Measurements from ENCODE around the gene VAV3. TPM values are rescaled to one million over a fixed set of nuclear protein-coding genes. Genes with fewer than 3 reads are reported as not detected.
"Not testable (repeated sequence)": the region's sequence is repeated elsewhere in the genome, so short reads cannot be mapped to it uniquely, and the experiment has no call there.

The VAV3 gene
- total RNA-seq, 1 donor from 2014 or later, result 4.8 TPM

DNA sequence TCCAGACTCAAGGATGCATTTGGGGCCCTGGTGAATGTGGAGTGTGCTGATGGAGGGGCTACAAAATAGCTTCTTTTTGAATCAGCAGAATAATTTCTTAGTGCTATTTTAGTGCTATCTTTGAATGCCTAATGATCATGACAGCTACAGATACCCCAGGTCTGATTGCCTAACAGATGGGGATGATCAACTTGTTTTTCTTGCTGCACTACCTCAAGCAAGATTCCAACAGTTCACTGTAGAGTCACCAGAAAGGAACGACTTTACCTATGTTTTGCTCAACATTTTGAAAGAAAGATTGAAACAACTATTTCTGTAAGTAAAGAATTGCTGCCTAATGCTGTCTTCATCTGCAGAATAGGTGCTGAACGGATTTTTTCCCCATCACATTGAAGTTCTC is 42.6 kb upstream of the VAV3 start:
- TF ChIP-seq, protein P1, sequence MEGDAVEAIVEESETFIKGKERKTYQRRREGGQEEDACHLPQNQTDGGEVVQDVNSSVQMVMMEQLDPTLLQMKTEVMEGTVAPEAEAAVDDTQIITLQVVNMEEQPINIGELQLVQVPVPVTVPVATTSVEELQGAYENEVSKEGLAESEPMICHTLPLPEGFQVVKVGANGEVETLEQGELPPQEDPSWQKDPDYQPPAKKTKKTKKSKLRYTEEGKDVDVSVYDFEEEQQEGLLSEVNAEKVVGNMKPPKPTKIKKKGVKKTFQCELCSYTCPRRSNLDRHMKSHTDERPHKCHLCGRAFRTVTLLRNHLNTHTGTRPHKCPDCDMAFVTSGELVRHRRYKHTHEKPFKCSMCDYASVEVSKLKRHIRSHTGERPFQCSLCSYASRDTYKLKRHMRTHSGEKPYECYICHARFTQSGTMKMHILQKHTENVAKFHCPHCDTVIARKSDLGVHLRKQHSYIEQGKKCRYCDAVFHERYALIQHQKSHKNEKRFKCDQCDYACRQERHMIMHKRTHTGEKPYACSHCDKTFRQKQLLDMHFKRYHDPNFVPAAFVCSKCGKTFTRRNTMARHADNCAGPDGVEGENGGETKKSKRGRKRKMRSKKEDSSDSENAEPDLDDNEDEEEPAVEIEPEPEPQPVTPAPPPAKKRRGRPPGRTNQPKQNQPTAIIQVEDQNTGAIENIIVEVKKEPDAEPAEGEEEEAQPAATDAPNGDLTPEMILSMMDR (IDR thresholded peaks at IDR 0.05; ENCODE audit: insufficient read depth, low read length, poor library complexity, severe bottlenecking), result no peak
- no peaks in the 10 kb centered on the region for H3K36me3 ChIP-seq (ENCODE audit: control insufficient read depth, insufficient read depth, low read length)
- DNase-seq (ENCODE audit: low read depth), result no peak
- H3K27me3 ChIP-seq (ENCODE audit: control insufficient read depth, insufficient read depth, low read length), result no peaks in the 10 kb centered on the region
- no peak overlapping the region for H3K4me3 ChIP-seq (ENCODE audit: low read depth, low read length)

DNA sequence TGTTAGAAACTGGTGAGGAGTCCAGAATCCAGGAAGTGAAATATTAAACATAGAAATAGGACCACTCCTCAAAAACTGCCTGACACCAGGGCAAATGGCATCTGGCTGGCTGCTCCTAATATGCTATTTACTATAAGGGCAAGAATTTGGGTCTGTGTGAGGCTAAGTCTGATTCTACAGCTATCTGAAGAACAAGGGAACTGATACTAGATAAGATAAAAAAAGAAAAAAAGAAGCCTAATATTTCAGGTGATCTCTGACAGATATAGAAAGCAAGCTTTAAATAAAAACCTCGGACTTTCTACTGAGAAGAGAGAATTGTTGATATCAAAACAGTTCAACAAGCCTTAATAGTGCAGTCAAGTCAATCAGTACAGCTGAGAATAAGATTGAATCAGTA is 42.1 kb upstream of the VAV3 start:
- Histone ChIP-seq H3K36me3 (ENCODE audit: control insufficient read depth, insufficient read depth, low read length) (no peaks in the 10 kb centered on the region), H3K27me3 (ENCODE audit: control insufficient read depth, insufficient read depth, low read length) (no peaks in the 10 kb centered on the region), H3K4me3 (ENCODE audit: low read depth, low read length) (no peak overlapping the region)
- TF ChIP-seq, protein P1 (IDR thresholded peaks at IDR 0.05; ENCODE audit: insufficient read depth, low read length, poor library complexity, severe bottlenecking), result no peak
- no peak for DNase-seq (ENCODE audit: low read depth)

DNA sequence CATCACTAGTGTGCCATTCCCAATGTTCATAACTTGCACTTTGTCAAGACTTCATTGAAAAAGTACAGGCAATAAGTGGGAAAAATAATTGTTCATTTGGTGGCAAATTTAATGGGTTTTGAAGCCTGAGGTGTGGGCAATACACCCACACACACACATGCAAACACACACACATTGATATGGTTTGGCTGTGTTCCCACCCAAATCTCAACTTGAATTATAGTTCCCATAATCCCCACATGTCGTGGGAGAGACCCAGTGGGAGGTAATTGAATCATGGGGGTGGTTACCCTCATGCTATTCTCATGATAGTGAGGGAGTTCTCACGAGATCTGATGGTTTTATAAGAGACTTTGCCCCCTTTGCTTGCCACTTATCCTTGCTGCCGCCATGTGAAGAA is 39.9 kb upstream of the VAV3 start:
- H3K36me3 ChIP-seq (ENCODE audit: control insufficient read depth, insufficient read depth, low read length); H3K27me3 ChIP-seq (ENCODE audit: control insufficient read depth, insufficient read depth, low read length); DNase-seq (ENCODE audit: low read depth); H3K4me3 ChIP-seq (ENCODE audit: low read depth, low read length): not testable (repeated sequence)

DNA sequence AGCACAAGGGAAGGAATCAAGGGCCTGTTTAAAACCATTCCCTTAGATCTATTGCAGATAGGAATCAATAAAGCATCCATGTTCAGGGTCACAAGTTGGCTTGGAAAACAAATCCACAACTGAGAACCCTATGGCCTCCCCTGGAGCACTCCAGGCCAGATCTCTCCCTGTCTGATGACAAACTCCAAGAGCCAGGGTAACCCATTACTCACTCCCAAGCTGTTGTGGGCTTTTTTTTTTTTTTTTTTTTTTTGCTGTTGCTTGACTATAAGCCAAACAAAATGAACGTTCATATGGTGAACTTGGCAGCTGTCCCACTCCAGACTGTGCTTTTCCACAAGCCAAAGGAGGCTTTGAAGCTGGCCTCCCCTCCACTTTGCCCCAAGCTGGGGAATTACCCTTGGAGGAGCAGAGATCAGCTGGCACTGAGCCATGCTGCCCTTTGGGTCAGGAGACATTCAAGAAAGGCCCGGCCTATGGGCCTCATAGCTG is 35.7 kb upstream of the VAV3 start:
- Histone ChIP-seq H3K36me3 (ENCODE audit: control insufficient read depth, insufficient read depth, low read length) (no peaks in the 10 kb centered on the region), H3K27me3 (ENCODE audit: control insufficient read depth, insufficient read depth, low read length) (no peaks in the 10 kb centered on the region), H3K4me3 (ENCODE audit: low read depth, low read length) (no peak overlapping the region)
- TF ChIP-seq, protein P1 (IDR thresholded peaks at IDR 0.05; ENCODE audit: insufficient read depth, low read length, poor library complexity, severe bottlenecking), result no peak
- DNase-seq (ENCODE audit: low read depth), result peak; percentile 67

DNA sequence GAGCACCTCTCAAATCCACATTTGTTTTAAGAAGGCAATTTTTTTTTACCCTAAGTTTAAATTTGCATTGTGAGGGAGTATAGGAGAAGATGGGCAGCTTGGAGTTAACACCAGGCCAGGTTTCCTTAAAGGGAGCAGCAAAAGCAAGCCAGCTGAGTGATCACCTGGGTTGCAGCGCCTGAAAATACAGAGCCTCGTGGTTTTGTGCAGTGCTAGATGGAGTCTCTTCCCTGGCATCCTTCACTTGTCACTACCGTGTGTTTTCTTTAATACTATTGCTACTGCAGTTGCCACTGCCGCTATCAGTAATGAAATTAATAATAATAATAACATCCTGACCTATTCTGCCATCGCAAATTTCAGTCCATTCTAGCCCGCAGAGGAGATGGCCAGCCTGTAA is 35.2 kb upstream of the VAV3 start:
- TF ChIP-seq, protein P1 (IDR thresholded peaks at IDR 0.05; ENCODE audit: insufficient read depth, low read length, poor library complexity, severe bottlenecking), result no peak
- H3K27me3 ChIP-seq (ENCODE audit: control insufficient read depth, insufficient read depth, low read length), result no peaks in the 10 kb centered on the region
- H3K4me3 ChIP-seq (ENCODE audit: low read depth, low read length), result no peak overlapping the region
- DNase-seq (ENCODE audit: low read depth), result no peak
- no peaks in the 10 kb centered on the region for H3K36me3 ChIP-seq (ENCODE audit: control insufficient read depth, insufficient read depth, low read length)

DNA sequence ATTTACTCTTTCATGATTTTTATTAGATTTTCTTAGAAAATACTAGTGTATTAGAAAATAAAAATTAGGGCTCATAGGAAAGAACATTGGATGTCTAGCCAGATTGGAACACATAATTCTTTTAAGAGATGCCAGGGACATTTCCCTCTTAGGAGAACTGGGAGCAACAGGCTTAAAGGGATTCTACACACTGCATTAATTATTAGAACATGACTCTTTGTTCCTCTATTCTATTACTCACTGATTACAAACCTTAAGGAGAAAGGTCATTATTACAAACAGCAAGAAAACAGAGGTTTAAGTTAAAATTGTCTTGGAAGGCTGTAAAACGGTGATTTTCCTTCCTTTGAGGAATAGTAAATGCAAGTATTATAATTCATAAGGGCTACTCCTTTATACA is 32.9 kb upstream of the VAV3 start:
- no peak for DNase-seq (ENCODE audit: low read depth)
- TF ChIP-seq, protein P1 (IDR thresholded peaks at IDR 0.05; ENCODE audit: insufficient read depth, low read length, poor library complexity, severe bottlenecking), result no peak
- no peak overlapping the region for H3K4me3 ChIP-seq (ENCODE audit: low read depth, low read length)
- no peaks in the 10 kb centered on the region for H3K36me3 ChIP-seq (ENCODE audit: control insufficient read depth, insufficient read depth, low read length)
- no peaks in the 10 kb centered on the region for H3K27me3 ChIP-seq (ENCODE audit: control insufficient read depth, insufficient read depth, low read length)

Data from kidney epithelial cell (primary cell).